Dedifferentiated amniotic fluid mesenchymal stem cell (primary cell): ENCODE data around the gene SLC41A3.
"Not testable (repeated sequence)": the region's sequence is repeated elsewhere in the genome, so short reads cannot be mapped to it uniquely, and the experiment has no call there.

Experiments used
- DNase-seq: peaks from one replicate; pipeline ENCODE4 v3.0.0-alpha.2; 2016; ENCODE audit errors: extremely low spot score

The SLC41A3 gene

DNA sequence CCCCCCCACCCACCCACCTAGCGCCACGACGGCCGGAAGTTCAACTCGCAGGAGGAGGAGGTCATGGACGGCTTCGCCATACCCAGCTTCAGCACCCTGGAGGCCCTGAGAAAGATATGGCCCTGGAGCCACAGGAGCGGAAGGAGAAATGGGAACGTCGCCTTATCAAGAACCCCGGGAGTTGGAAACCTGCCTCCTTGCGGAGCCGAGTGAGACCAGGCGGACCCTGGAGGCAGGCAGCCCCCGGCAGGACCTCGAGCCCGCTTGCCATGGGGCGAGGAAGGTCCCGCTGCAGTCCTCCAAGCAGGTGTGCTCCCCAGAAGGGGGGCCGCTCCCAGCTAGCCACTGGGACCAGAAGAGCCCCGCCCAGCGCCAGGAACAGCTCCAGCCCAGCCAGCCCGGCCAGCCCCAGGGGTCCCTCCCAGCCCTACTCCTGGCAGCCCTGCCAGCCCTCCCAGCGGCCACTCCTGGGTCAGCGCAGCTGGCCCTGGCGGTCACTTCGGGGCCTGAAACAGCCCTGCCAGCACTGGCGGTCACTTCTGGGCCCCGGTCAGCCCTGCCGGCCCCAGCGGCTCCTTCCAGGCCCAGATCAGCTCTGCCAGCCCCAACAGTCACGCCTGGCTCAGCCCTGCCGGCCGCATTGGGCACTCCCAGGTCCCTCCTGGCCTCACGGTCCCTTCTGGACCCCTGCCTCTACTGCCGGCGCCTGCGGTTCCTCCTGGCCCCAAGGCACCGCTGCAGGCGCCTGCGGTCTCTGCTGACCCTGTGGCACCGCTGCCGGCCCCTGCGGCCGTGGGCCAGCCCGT is 125.2 kb downstream of the SLC41A3 start:
- DNase-seq, result no peak

DNA sequence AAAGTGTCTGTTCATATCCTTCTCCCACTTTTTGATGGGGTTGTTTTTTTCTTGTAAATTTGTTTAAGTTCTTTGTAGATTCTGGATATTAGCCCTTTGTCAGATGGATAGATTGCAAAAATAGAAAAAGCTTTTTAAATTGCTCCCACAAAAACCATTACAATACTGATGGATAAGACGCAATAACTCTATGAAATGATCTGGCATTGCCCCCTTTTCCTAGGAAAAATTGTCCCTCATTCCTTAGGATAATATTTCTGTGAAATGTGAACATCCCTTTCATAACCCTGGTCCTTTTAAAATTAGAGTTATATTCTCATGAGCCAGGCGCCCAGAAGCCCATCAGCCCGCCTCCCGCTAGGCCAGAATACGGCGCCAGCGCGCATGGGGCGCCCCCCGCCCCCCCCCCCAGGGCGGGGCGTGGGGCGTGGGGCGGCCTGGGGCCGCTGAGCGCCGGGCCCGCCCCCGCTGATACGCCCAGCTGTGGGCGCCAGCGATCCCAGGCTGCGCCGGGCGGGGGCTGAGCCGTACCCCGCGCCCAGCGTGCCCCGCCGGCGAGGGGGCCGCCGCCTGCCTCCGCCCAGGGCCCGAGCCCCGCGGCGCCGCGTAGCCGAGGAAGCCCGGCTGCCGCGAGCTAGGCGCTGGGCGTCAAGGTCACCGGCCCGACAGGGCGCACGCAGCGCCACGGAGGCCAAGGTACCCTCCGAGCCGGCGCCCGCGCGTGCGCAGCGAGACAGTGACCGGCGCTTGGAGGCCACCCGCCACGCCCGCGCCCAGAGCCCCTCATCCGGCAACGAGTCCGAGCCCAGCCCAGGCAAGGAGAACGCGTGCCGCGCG is 126.0 kb downstream of the SLC41A3 start:
- no peak for DNase-seq

DNA sequence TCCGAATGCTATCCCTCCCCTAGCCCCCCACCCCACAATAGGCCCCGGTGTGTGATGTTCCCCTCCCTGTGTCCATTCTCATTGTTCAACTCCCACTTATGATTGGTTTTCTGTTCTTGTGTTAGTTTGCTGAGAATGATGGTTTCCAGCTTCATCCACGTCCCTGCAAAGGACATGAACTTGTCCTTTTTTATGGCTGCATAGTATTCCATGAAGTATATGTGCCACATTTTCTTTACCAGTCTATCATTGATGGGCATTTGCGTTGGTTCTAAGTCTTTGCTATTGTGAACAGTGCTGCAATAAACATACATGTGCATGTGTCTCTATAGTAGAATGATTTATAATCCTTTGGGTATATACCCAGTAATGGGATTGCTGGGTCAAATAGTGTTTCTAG is 126.9 kb downstream of the SLC41A3 start:
- not testable (repeated sequence) for DNase-seq
